Measurements from ENCODE around the gene ECSIT.
"Not testable (repeated sequence)": the region's sequence is repeated elsewhere in the genome, so short reads cannot be mapped to it uniquely, and the experiment has no call there.

- not testable (repeated sequence) for TF ChIP-seq POLR2AphosphoS5 (IDR thresholded peaks at IDR 0.05; ENCODE audit: low read depth); JUNB (IDR thresholded peaks at IDR 0.05; ENCODE audit: unreplicated experiment); EZH2phosphoT487 (IDR thresholded peaks at IDR 0.05; ENCODE audit: unreplicated experiment); CTCF (conservative IDR thresholded peaks at IDR 0.05; ENCODE audit: low read depth in 2 of 2); EZH2 (IDR thresholded peaks at IDR 0.05; ENCODE audit: low read depth, unreplicated experiment); ETS1 (IDR thresholded peaks at IDR 0.05); REST (IDR thresholded peaks at IDR 0.05; ENCODE audit: unreplicated experiment); CREB1 (CRISPR knock-in tag; IDR thresholded peaks at IDR 0.05; ENCODE audit: low read depth); ZNF114 (CRISPR knock-in tag; IDR thresholded peaks at IDR 0.05); ZNF462 (CRISPR knock-in tag; IDR thresholded peaks at IDR 0.05); NANOG (IDR thresholded peaks at IDR 0.05; ENCODE audit: borderline replicate concordance)
These were observed 35.3 kb upstream of the ECSIT start for GRCh38 chr19:11564082-11564807.

All from GM23338 (cell line).